AG04450 (cell line): ENCODE results near the gene ZNF266. TPM values are rescaled to one million over a fixed set of nuclear protein-coding genes. Genes with fewer than 3 reads are reported as not detected.
A peak's percentile ranks its signal among the peaks of the same experiment; 100 is the strongest.

Source experiments
- CTCF ChIA-PET: fragments of 300-600, 350-600 bp; formaldehyde crosslinking; extraction: SDS; loops from one replicate; lab custom pipeline; 2022; ENCODE audit warnings: antibody characterized with exemption, inconsistent platforms; lab: Charles Lee
- POLR2A ChIA-PET: fragments of 350-600 bp; formaldehyde crosslinking; extraction: SDS; loops from one replicate; lab custom pipeline; 2021; ENCODE audit warnings: antibody characterized with exemption, inconsistent platforms; lab: Yijun Ruan, JAX
- DNase-seq: peaks from one replicate; pipeline ENCODE4 v3.0.0-alpha.2; 2011; ENCODE audit warnings: low read depth, low spot score
- H3K27ac ChIP-seq: one replicate; pipeline ENCODE4 v1.5.1; 2012; ENCODE audit warnings: low read depth, low read length, control low read depth
- H3K27me3 ChIP-seq: one replicate; pipeline ENCODE4 v1.6.0; 2012; ENCODE audit warnings: low read length; ENCODE audit not compliant: control insufficient read depth, insufficient read depth
- H3K4me3 ChIP-seq: 2 replicates; pipeline ENCODE4 v1.5.1; 2011; ENCODE audit warnings: mild to moderate bottlenecking, low read depth, low read length, control low read depth
- H3K9me3 ChIP-seq: 2 replicates; pipeline ENCODE4 v1.5.1; 2012; ENCODE audit warnings: low read length; ENCODE audit not compliant: control insufficient read depth, insufficient read depth
- polyA plus RNA-seq: library from polyadenylated mRNA; depleted of rRNA; stranded (reverse); fragments of >200 nt; gene quantifications from 2 replicates; pipeline ENCODE4 v1.2.3, GENCODE V29; 2011
- TF ChIP-seq, protein P1 (sequence below): IDR thresholded peaks from 2 replicates; pipeline ENCODE4 v1.5.1; 2011; ENCODE audit warnings: low read depth, low read length, control low read depth, inconsistent platforms

ZNF266 gene
- polyA plus RNA-seq, 1 experiment: 29.0 TPM

DNA sequence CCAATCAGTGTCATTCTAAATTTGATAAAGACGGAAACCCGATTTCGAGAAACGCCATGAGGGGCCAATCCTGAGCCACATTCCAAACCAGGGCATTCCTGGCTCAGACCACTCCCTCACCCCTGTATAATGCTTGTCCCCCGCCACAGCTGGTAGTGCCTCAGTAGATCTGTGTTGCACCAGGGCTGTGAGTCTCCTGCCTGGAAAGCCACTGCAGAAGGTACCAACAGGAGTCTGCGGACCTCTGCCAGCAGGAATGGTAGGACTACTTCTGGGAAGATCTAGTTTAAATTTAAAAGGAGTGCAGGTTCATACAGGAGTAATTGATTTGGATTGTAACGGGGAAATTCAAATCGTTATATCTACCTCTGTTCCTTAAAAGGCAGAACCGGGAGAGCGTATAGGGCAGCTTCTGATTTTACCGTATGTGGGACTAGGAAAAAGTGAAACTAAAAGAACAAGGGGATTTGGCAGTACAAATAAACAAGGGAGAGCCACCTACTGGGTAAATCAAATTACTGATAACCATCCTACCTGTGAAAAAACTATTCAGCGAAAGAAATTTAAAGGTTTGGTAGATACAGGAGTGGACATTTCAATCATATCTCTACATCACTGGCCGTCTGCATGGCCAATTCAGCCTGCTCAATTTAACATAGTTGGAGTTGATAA, 20.8 kb upstream of the ZNF266 start:
- DNase-seq: no peak
- H3K27ac ChIP-seq: no peak overlapping the region
- no peaks in the 10 kb centered on the region for H3K27me3 ChIP-seq
- H3K9me3 ChIP-seq: peaks cover 30% of the 10 kb centered on the region
- TF ChIP-seq, protein P1, sequence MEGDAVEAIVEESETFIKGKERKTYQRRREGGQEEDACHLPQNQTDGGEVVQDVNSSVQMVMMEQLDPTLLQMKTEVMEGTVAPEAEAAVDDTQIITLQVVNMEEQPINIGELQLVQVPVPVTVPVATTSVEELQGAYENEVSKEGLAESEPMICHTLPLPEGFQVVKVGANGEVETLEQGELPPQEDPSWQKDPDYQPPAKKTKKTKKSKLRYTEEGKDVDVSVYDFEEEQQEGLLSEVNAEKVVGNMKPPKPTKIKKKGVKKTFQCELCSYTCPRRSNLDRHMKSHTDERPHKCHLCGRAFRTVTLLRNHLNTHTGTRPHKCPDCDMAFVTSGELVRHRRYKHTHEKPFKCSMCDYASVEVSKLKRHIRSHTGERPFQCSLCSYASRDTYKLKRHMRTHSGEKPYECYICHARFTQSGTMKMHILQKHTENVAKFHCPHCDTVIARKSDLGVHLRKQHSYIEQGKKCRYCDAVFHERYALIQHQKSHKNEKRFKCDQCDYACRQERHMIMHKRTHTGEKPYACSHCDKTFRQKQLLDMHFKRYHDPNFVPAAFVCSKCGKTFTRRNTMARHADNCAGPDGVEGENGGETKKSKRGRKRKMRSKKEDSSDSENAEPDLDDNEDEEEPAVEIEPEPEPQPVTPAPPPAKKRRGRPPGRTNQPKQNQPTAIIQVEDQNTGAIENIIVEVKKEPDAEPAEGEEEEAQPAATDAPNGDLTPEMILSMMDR: no peak
- POLR2A ChIA-PET: no interaction called here
- no peak overlapping the region for H3K4me3 ChIP-seq
- CTCF ChIA-PET: no interaction called here

DNA sequence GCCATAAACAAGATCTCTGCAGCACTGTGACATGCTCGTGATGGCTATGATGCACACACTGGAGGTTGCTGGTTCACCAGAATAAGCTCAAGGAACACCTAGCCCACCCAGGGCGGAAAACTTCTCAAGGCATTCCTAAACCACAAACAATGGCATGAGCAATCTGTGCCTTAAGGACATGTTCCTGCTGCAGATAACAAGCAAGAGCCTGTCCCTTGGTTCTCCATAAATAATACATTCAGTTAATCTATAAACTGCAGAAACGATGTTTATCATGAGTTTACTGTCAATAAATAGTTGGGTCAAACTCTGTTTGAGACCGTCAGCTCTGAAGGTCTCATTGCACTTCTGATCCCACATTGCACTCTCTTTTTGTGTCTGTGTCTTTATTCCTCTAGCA, 18.6 kb upstream of the ZNF266 start:
- Histone ChIP-seq H3K27ac (no peak overlapping the region), H3K4me3 (no peak overlapping the region), H3K27me3 (no peaks in the 10 kb centered on the region), H3K9me3 (peaks cover 38% of the 10 kb centered on the region)
- DNase-seq: no peak
- CTCF ChIA-PET: no interaction called here
- TF ChIP-seq, protein P1: no peak
- POLR2A ChIA-PET: no interaction called here

DNA sequence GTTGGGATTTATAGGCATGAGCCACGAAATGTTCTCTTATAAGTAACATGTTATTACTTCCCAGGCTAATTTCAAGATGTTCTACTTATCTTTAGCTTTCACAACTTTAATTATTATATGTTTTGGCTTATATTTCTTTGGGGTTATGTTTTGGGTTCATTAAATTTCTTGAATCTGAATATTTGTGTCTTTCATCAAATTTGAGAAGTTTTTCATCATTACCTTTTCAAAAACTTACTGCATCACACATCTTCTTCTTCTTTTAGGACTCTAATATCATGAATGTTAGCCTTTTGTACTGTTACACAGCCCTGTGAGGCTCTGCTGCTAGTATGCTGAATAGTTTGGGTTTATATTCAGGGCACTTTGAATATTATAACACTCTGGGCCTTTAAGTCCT, 9.7 kb upstream of the ZNF266 start:
- DNase-seq: no peak
- Histone ChIP-seq H3K4me3 (no peak overlapping the region), H3K27ac (no peak overlapping the region), H3K9me3 (peaks cover 64% of the 10 kb centered on the region), H3K27me3 (no peaks in the 10 kb centered on the region)
- TF ChIP-seq, protein P1: no peak
- ChIA-PET POLR2A (no interaction called here), CTCF (interaction anchor here (1.1 kb wide), 1 partner anchor 10 kb away, joined by 4 read pairs; the partner anchor contains the start of gene ZNF266)

DNA sequence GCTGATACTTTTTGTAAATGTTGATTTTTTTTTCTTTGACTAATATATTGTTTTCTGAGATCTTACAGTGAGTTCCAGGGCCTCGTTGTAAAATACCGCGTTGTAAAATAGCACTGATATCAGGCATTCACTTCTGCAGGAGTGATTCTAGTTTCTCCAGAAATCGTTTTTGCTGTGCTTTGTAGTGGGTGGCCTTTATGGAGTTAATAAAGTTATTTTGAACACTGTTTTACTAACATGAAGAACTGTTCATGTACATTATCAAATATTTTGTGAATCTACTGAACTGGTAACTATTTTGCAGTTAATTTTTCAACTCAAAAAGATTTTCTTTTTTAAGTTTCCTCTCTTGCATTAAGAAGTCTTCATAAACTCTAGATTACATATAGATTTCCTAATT, 985 bp upstream of the ZNF266 start:
- peak overlapping the region; percentile 72; the same call in 1 of the 2 replicates for H3K4me3 ChIP-seq
- H3K27ac ChIP-seq: no peak overlapping the region
- ChIA-PET CTCF (interaction anchor here (0.6 to 1.7 kb wide), 3 partner anchors 9 to 31 kb away, joined by 4 to 7 read pairs (median 5); no protein-coding TSS in a partner anchor), POLR2A (no interaction called here)
- H3K27me3 ChIP-seq: no peaks in the 10 kb centered on the region
- H3K9me3 ChIP-seq: peaks cover 21% of the 10 kb centered on the region
- no peak for DNase-seq
- TF ChIP-seq, protein P1: no peak

DNA sequence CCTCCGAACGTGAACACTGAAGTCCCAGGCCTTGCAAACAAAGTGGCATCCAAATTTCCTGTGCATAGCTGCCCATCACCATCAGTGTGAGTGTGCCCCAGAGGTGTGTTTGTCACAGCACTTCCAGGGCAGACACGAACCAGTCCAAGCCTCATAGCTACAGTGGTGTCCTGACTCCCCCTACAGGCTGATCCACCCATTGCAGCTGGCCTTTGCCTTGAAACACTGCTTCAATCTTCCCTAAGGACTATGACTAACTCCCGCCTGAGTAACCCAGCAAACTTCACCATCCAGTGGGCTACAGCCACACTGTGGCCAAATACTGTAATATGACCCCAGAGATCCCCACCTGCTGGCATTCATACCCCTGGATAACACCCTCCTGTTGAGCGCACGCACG, 3.9 kb downstream of the ZNF266 start:
- TF ChIP-seq, protein P1: peak; percentile 34
- no peak for DNase-seq
- ChIA-PET POLR2A (no interaction called here), CTCF (no interaction called here)
- H3K27me3 ChIP-seq: no peaks in the 10 kb centered on the region
- H3K9me3 ChIP-seq: peaks cover 3% of the 10 kb centered on the region; the same call in 1 of the 2 replicates
- no peak overlapping the region for H3K27ac ChIP-seq
- no peak overlapping the region for H3K4me3 ChIP-seq
